ENCODE measurements around the gene ELK3. TPM values are rescaled to one million over a fixed set of nuclear protein-coding genes. Genes with fewer than 3 reads are reported as not detected.

Gene ELK3
- total and polyA plus RNA-seq, 2 of the 8 experiments (the other 6 are each of a cell fraction or from before 2014, with no cell fraction given) = 3.5 to 14.3 TPM

GRCh38 chr12:96211988-96212387 lies 17.8 kb downstream of the ELK3 start:
- Histone ChIP-seq H2BK15ac (ENCODE audit: low read length) (no peak overlapping the region), H3K4me3 (ENCODE audit: extremely low read depth in 1 of 4, insufficient read depth in 2 of 4, low read depth in 3 of 4, low read length in 4 of 4) (no peak overlapping the region), H3K4ac (replicated peaks; ENCODE audit: insufficient read length, low read depth, low read length) (no peak overlapping the region), H3K79me2 (ENCODE audit: control insufficient read depth in 1 of 2, insufficient read depth in 2 of 2, low read length in 2 of 2) (no peaks in the 10 kb centered on the region), H3K9ac (replicated peaks in 1 of 4; ENCODE audit: extremely low read depth in 1 of 4, low read depth in 3 of 4, low read length in 3 of 4) (no peak overlapping the region), H2BK12ac (ENCODE audit: low read depth, low read length) (no peak overlapping the region; the same call in 1 of the 2 replicates), H2AK5ac (ENCODE audit: low read depth, low read length) (no peak overlapping the region), H3K4me2 (ENCODE audit: insufficient read depth in 1 of 2, low read depth in 2 of 2, low read length in 2 of 2) (no peak overlapping the region), H2BK20ac (ENCODE audit: low read length) (no peak overlapping the region), H3K27ac (ENCODE audit: low read depth, low read length) (no peak overlapping the region), H3K56ac (replicated peaks; ENCODE audit: insufficient read length, low read depth, low read length) (no peak overlapping the region), H4K5ac (ENCODE audit: insufficient read length, low read depth, low read length) (no peak overlapping the region), H4K91ac (replicated peaks; ENCODE audit: insufficient read length, low read length) (no peak overlapping the region), H3K4me1 (replicated peaks in 1 of 4; ENCODE audit: control insufficient read depth in 3 of 4, insufficient read depth in 4 of 4, low read length in 3 of 4) (peaks cover 0 to 12% (median 9%) of the 10 kb centered on the region in 4 experiments; a peak in 5 of 7 replicates), H3K23ac (ENCODE audit: insufficient read length) (no peak overlapping the region), H2AFZ (ENCODE audit: low read length) (no peak overlapping the region), H3K36me3 (ENCODE audit: control insufficient read depth in 2 of 4, insufficient read depth in 4 of 4, low read length in 3 of 4) (no peaks in the 10 kb centered on the region), H2BK5ac (ENCODE audit: low read depth, low read length) (no peak overlapping the region), H2BK120ac (replicated peaks; ENCODE audit: low read depth, low read length) (no peak overlapping the region), H3K18ac (ENCODE audit: extremely low read depth, low read length) (no peak overlapping the region), H3K79me1 (ENCODE audit: low read depth, low read length) (no peaks in the 10 kb centered on the region), H4K8ac (ENCODE audit: extremely low read depth, insufficient read depth, low read length) (no peak overlapping the region), H3K27me3 (replicated peaks in 1 of 4; ENCODE audit: control insufficient read depth in 3 of 4, extremely low read depth in 1 of 4, insufficient read depth in 3 of 4, low read length in 3 of 4) (no peaks in the 10 kb centered on the region), H3K23me2 (ENCODE audit: low read depth, low read length) (no peaks in the 10 kb centered on the region; the same call in 1 of the 2 replicates), H4K20me1 (replicated peaks in 1 of 2; ENCODE audit: control insufficient read depth in 1 of 2, insufficient read depth in 2 of 2, low read length in 2 of 2) (no peaks in the 10 kb centered on the region), H3K14ac (ENCODE audit: insufficient read length) (no peak overlapping the region), H3K9me3 (ENCODE audit: insufficient read depth in 2 of 2, low read depth in 1 of 2, low read length in 1 of 2) (no peaks in the 10 kb centered on the region)
- WGBS, 2 experiments (ENCODE audit: extremely low coverage in 1 of 2, insufficient coverage in 1 of 2, insufficient read length in 1 of 2, insufficient replicate concordance in 2 of 2, low coverage in 1 of 2, low lambda C conversion rate in 2 of 2, missing lambda C conversion rate in 1 of 2) = 87% methylated on average over 3 of the region's 3 CpGs; no CpG with 5 or more reads in 1 of the 2 experiments
- TF ChIP-seq BCL11A (IDR thresholded peaks at IDR 0.05; ENCODE audit: low read depth in 2 of 2, low read length in 2 of 2) (no peak), ATF3 (IDR thresholded peaks at IDR 0.05; ENCODE audit: insufficient read depth, low read depth, low read length) (no peak), CHD1 (IDR thresholded peaks at IDR 0.05; ENCODE audit: low read depth, low read length) (no peak), SP2 (IDR thresholded peaks at IDR 0.05; ENCODE audit: low read length) (no peak), TAF1 (IDR thresholded peaks at IDR 0.05; ENCODE audit: low read depth, low read length) (no peak)
- FAIRE-seq = no peak
- ChIA-PET CTCF (ENCODE audit: partially characterized antibody) (interaction anchor here (0.8 to 5.9 kb wide), 15 partner anchors 8 to 304 kb away, joined by 3 to 40 read pairs (median 6); no protein-coding TSS in a partner anchor), POLR2A (ENCODE audit: partially characterized antibody) (interaction anchor here (1.2 to 3.5 kb wide), 2 partner anchors 16 to 29 kb away, joined by 3 to 11 read pairs; no protein-coding TSS in a partner anchor)
- no peak for DNase-seq (ENCODE audit: low read depth in 1 of 2, low spot score in 2 of 2)
